GM23248 (cell line): ENCODE measurements around the gene PCED1B. TPM values are rescaled to one million over a fixed set of nuclear protein-coding genes. Genes with fewer than 3 reads are reported as not detected.
"Not testable (repeated sequence)": the region's sequence is repeated elsewhere in the genome, so short reads cannot be mapped to it uniquely, and the experiment has no call there.

Experiments
- DNase-seq: peaks from one replicate; pipeline ENCODE4 v3.0.0-alpha.2; 2015
- H2AFZ ChIP-seq: fragments of 200-600 bp; sonication (generic); 2 replicates; pipeline ENCODE4 v1.6.1; 2016; ENCODE audit warnings: antibody characterized with exemption
- H3F3A ChIP-seq: fragments of 200-600 bp; sonication (generic); 2 replicates; pipeline ENCODE4 v1.6.1; 2016; ENCODE audit warnings: mild to moderate bottlenecking, antibody characterized with exemption, mixed run types; ENCODE audit not compliant: insufficient read depth
- H3K27ac ChIP-seq: fragments of 200-600 bp; sonication (generic); 2 replicates; pipeline ENCODE4 v1.5.1; 2016; ENCODE audit warnings: mild to moderate bottlenecking
- H3K27me3 ChIP-seq: fragments of 200-600 bp; sonication (generic); replicated peaks from 2 replicates; pipeline ENCODE4 v1.6.1; 2016; ENCODE audit warnings: mild to moderate bottlenecking; ENCODE audit not compliant: insufficient read depth
- H3K36me3 ChIP-seq: fragments of 200-600 bp; sonication (generic); 2 replicates; pipeline ENCODE4 v1.6.1; 2016; ENCODE audit warnings: low read depth, mild to moderate bottlenecking
- H3K4me1 ChIP-seq: fragments of 200-600 bp; sonication (generic); 2 replicates; pipeline ENCODE4 v1.6.1; 2016; ENCODE audit warnings: mild to moderate bottlenecking; ENCODE audit not compliant: insufficient read depth
- H3K4me2 ChIP-seq: fragments of 200-600 bp; sonication (generic); one replicate; pipeline ENCODE4 v1.6.1; 2016; ENCODE audit warnings: mild to moderate bottlenecking; ENCODE audit not compliant: unreplicated experiment
- H3K4me3 ChIP-seq: fragments of 200-600 bp; sonication (generic); 2 replicates; pipeline ENCODE4 v1.5.1; 2016; ENCODE audit warnings: mild to moderate bottlenecking
- H3K79me2 ChIP-seq: fragments of 200-600 bp; sonication (generic); 2 replicates; pipeline ENCODE4 v1.6.1; 2016; ENCODE audit warnings: mild to moderate bottlenecking; ENCODE audit not compliant: insufficient read depth
- H3K9ac ChIP-seq: fragments of 200-600 bp; sonication (generic); 2 replicates; pipeline ENCODE4 v1.6.1; 2016; ENCODE audit warnings: mild to moderate bottlenecking
- H3K9me2 ChIP-seq: fragments of 200-600 bp; sonication (generic); 2 replicates; pipeline ENCODE4 v1.6.1; 2016; ENCODE audit warnings: mixed run types, mild to moderate bottlenecking, moderate library complexity; ENCODE audit not compliant: insufficient read depth
- H3K9me3 ChIP-seq: fragments of 200-600 bp; sonication (generic); one replicate; pipeline ENCODE4 v1.6.1; 2017; ENCODE audit warnings: low read depth
- H4K20me1 ChIP-seq: fragments of 200-600 bp; sonication (generic); 2 replicates; pipeline ENCODE4 v1.6.0; 2016; ENCODE audit not compliant: insufficient read depth
- EZH2 ChIP-seq: fragments of 200-600 bp; sonication (generic); IDR thresholded peaks from 2 replicates; pipeline ENCODE4 v1.6.1; 2018; ENCODE audit warnings: antibody characterized with exemption, mild to moderate bottlenecking; ENCODE audit not compliant: insufficient read depth, poor library complexity, severe bottlenecking
- EZH2phosphoT487 ChIP-seq: fragments of 200-600 bp; sonication (generic); IDR thresholded peaks from 2 replicates; pipeline ENCODE4 v1.6.1; 2018; ENCODE audit warnings: antibody characterized with exemption, moderate library complexity, mild to moderate bottlenecking, low read depth; ENCODE audit not compliant: insufficient read depth
- WGBS, 2 experiments: methylation state at CpG; one replicate each; pipeline ENCODE4 v1.1.6; 2015 to 2017; ENCODE audit warnings: low lambda C conversion rate in 2 of 2, low coverage in 1 of 2; ENCODE audit errors: missing lambda C conversion rate in 2 of 2; 5-methylcytosine and 5-hydroxymethylcytosine counted together
- in situ Hi-C: fragments of 300-500 bp; cut with MboI; formaldehyde crosslinking; loops from 2 replicates; pipeline ENCODE4 v1.15.0; 2020
- polyA plus RNA-seq: library from polyadenylated mRNA; unstranded; fragments of >200 nt; fragmentation: Nextera tagmentation; extraction: Ambion mirVana; gene quantifications from 2 replicates; pipeline ENCODE4 v1.2.1, GENCODE V29; 2016
- total RNA-seq: library from RNA; depleted of rRNA; stranded (reverse); fragments of >200 nt; shearing (Covaris generic); gene quantifications from 2 replicates; pipeline ENCODE4 v1.2.3, GENCODE V29; 2014

Gene PCED1B
- total and polyA plus RNA-seq, 2 experiments from 2014 or later: 3.5 to 3.6 TPM

DNA sequence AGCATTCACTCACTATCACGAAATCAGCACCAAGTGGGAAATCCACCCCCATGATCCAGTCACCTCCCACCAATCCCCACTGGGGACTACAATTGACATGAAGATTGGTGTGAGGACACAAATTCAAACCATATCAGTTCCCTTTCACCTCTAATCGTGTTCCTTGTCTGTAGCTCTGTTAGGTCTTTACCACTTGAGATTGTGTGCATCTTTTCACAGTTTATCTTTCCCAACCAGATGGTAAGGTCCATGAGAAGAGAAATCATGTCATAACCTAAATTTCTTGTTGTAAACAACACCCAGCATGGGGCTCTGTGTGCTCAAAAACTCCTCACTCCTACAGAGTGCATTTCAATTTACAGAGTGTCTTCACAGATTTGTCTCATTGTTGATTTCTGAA, 27.1 kb upstream of the PCED1B start:
- in situ Hi-C loops: no loop called here
- 16 to 44% methylated on average over 2 of the region's 2 CpGs for WGBS, 2 experiments
- Histone ChIP-seq H3K9me3 (peaks cover 4% of the 10 kb centered on the region), H3K4me1 (no peaks in the 10 kb centered on the region), H2AFZ (no peak overlapping the region), H3F3A (no peaks in the 10 kb centered on the region), H3K27me3 (peaks cover 11% of the 10 kb centered on the region; the same call in 1 of the 2 replicates), H3K79me2 (no peaks in the 10 kb centered on the region), H3K9me2 (no peaks in the 10 kb centered on the region), H3K4me2 (no peak overlapping the region), H3K27ac (no peak overlapping the region), H3K36me3 (no peaks in the 10 kb centered on the region), H3K9ac (no peak overlapping the region), H4K20me1 (no peaks in the 10 kb centered on the region), H3K4me3 (no peak overlapping the region)
- DNase-seq: no peak
- no peak for TF ChIP-seq EZH2phosphoT487
- no peak for TF ChIP-seq EZH2

DNA sequence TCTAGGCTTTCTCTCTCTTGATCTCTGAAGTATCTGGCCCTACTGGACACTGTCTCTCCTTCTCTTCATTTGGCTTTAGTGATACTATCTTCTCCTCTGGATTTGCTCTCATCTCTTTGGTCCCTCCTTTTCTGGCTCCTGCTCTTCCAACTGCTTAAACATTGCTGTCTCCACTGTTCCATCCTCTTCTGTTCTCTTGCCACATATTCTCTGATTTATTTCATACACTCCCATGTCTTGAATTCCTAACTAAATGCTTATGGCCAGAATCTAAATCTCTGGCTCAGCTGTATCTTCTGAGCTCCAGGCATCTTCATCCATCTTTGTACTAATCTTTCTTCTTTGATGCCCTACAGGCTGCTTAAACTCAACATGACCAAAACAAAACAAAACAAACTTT, 25.5 kb upstream of the PCED1B start:
- Histone ChIP-seq H3K36me3 (no peaks in the 10 kb centered on the region), H2AFZ (no peak overlapping the region), H3K27ac (no peak overlapping the region), H3K9me3 (peaks cover 4% of the 10 kb centered on the region), H3K4me1 (no peaks in the 10 kb centered on the region), H3K4me2 (no peak overlapping the region), H3K79me2 (no peaks in the 10 kb centered on the region), H3F3A (no peaks in the 10 kb centered on the region), H4K20me1 (no peaks in the 10 kb centered on the region), H3K9ac (no peak overlapping the region), H3K27me3 (peaks cover 11% of the 10 kb centered on the region; the same call in 1 of the 2 replicates), H3K4me3 (no peak overlapping the region), H3K9me2 (no peaks in the 10 kb centered on the region)
- no peak for TF ChIP-seq EZH2
- TF ChIP-seq EZH2phosphoT487: no peak
- no peak for DNase-seq
- in situ Hi-C loops: no loop called here

DNA sequence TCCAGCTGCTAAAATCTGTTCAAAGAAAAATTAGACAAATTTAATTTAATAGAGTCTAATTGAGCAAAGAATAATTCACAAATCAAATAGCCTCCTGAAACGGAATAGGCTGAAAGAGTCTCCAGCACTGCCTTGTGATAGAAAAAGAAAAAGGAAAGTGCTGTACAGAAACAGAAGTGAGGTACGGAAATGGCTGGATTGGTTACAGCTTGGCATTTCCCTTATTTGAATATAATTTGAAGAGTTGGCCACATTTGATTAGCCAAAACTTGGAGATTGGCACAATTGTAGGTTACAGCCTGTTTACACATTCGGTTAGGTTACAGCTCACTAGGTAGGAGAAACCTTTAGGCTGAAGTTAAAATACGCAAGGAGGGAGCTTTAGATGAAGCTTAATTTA, 24.8 kb upstream of the PCED1B start:
- peaks cover 11% of the 10 kb centered on the region; the same call in 1 of the 2 replicates for H3K27me3 ChIP-seq
- H3K27ac ChIP-seq: no peak overlapping the region
- no peak overlapping the region for H3K4me2 ChIP-seq
- DNase-seq: no peak
- H3K9ac ChIP-seq: no peak overlapping the region
- no peaks in the 10 kb centered on the region for H3K79me2 ChIP-seq
- H3K36me3 ChIP-seq: no peaks in the 10 kb centered on the region
- 58 to 60% methylated on average over 4 of the region's 4 CpGs for WGBS, 2 experiments
- TF ChIP-seq EZH2phosphoT487 (no peak), EZH2 (no peak)
- no peaks in the 10 kb centered on the region for H3K9me2 ChIP-seq
- no peak overlapping the region for H2AFZ ChIP-seq
- no peaks in the 10 kb centered on the region for H3F3A ChIP-seq
- H3K9me3 ChIP-seq: peaks cover 4% of the 10 kb centered on the region
- H4K20me1 ChIP-seq: no peaks in the 10 kb centered on the region
- H3K4me3 ChIP-seq: no peak overlapping the region
- H3K4me1 ChIP-seq: no peaks in the 10 kb centered on the region
- in situ Hi-C loops: no loop called here

DNA sequence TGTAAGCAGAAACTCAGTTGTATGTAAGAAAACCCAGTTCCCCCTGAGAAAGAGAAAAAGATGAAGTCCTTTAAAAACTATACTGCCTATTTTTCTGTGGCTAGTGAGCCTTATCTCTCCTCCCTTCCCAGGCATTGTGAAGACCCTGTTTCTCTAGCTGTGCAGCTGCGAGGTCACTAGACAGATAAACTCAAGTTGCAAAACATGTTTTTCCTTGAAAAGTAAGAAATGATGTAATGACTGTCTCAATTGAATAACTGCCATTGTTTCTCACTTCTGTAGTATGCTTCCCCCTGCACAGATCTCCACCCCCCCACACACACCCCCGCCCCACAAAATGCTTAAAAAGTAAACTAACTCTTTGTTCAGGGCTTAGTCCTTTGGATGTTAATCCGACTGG, 23.6 kb upstream of the PCED1B start:
- in situ Hi-C loops, H3K9ac ChIP-seq, H3K4me2 ChIP-seq, H3K36me3 ChIP-seq, H4K20me1 ChIP-seq, H3K79me2 ChIP-seq, H3K9me3 ChIP-seq, H3K9me2 ChIP-seq, H3F3A ChIP-seq, H3K4me3 ChIP-seq, H3K4me1 ChIP-seq, H3K27ac ChIP-seq, H2AFZ ChIP-seq, DNase-seq: not testable (repeated sequence)
- 45 to 52% methylated on average over 3 of the region's 3 CpGs for WGBS, 2 experiments
- H3K27me3 ChIP-seq: peaks cover 11% of the 10 kb centered on the region; the same call in 1 of the 2 replicates

DNA sequence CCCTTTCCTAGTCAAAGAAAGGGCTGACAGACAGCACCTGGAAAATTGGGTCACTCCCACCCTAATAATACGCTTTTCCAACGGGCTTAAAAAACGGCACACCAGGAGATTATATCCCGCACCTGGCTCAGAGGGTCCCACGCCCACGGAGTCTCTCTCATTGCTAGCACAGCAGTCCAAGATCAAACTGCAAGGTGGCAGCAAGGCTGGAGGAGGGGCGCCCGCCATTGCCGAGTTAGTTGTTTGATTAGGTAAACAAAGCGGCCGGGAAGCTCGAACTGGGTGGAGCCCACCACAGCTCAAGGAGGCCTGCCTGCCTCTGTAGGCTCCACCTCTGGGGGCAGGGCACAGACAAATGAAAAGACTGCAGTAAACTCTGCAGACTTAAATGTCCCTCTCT, 22.5 kb upstream of the PCED1B start:
- in situ Hi-C loops: not testable (repeated sequence)
- WGBS, 2 experiments: 72 to 73% methylated on average over 12 of the region's 12 CpGs

DNA sequence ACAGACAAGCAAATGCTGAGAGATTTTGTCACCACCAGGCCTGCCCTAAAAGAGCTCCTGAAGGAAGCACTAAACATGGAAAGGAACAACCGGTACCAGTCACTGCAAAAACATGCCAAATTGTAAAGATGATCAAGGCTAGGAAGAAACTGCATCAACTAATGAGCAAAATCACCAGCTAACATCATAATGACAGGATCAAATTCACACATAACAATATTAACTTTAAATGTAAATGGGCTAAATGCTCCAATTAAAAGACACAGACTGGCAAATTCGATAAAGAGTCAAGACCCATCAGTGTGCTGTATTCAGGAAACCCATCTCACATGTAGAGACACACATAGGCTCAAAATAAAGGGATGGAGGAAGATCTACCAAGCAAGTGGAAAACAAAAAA, 20.8 kb upstream of the PCED1B start:
- H4K20me1 ChIP-seq, H3K4me1 ChIP-seq, H3K79me2 ChIP-seq, H3K27ac ChIP-seq, H3K9ac ChIP-seq, H3K9me2 ChIP-seq, H3K36me3 ChIP-seq, H3K4me3 ChIP-seq, in situ Hi-C loops, H3F3A ChIP-seq, H2AFZ ChIP-seq, H3K4me2 ChIP-seq, DNase-seq, H3K9me3 ChIP-seq: not testable (repeated sequence)
- WGBS, 2 experiments: 58 to 79% methylated on average over 2 of the region's 2 CpGs
- H3K27me3 ChIP-seq: peaks cover 11% of the 10 kb centered on the region; the same call in 1 of the 2 replicates

More for the DNA sequence above, 22.5 kb upstream of the PCED1B start:
- H3K4me3 ChIP-seq, H4K20me1 ChIP-seq, H3K4me2 ChIP-seq, H3K9me3 ChIP-seq, H2AFZ ChIP-seq, DNase-seq, H3K9ac ChIP-seq, H3K9me2 ChIP-seq, H3K79me2 ChIP-seq, H3F3A ChIP-seq, H3K27ac ChIP-seq, H3K4me1 ChIP-seq, H3K36me3 ChIP-seq: not testable (repeated sequence)
- peaks cover 11% of the 10 kb centered on the region; the same call in 1 of the 2 replicates for H3K27me3 ChIP-seq
